Type B pancreatic cell (in vitro differentiated cells): ENCODE data around the gene MCHR1. TPM values are rescaled to one million over a fixed set of nuclear protein-coding genes. Genes with fewer than 3 reads are reported as not detected.
A peak's percentile ranks its signal among the peaks of the same experiment; 100 is the strongest.

Experiments used
- DNase-seq: peaks from one replicate; pipeline ENCODE4 v3.0.0; 2021; ENCODE audit warnings: mixed read lengths; ENCODE audit not compliant: unreplicated experiment; ENCODE audit errors: extremely low spot score
- H3K27ac Mint-ChIP-seq: 2 replicates; pipeline ENCODE4 v1.8.0; 2021; ENCODE audit warnings: mild to moderate bottlenecking, mixed read lengths
- H3K27me3 Mint-ChIP-seq: 2 replicates; pipeline ENCODE4 v1.8.0; 2021; ENCODE audit warnings: mixed read lengths
- H3K36me3 Mint-ChIP-seq: 2 replicates; pipeline ENCODE4 v1.8.0; 2021; ENCODE audit warnings: mixed read lengths
- H3K4me1 Mint-ChIP-seq: one replicate; pipeline ENCODE4 v1.8.0; 2021; ENCODE audit warnings: mixed read lengths; ENCODE audit not compliant: unreplicated experiment
- H3K4me3 Mint-ChIP-seq: 2 replicates; pipeline ENCODE4 v1.8.0; 2021; ENCODE audit warnings: mild to moderate bottlenecking, mixed read lengths
- H3K9me3 Mint-ChIP-seq: 2 replicates; pipeline ENCODE4 v1.8.0; 2021; ENCODE audit warnings: mixed read lengths
- total RNA-seq: library from RNA; stranded (reverse); gene quantifications from 2 replicates; pipeline ENCODE4 v1.2.1, GENCODE V29; 2021; ENCODE audit warnings: low replicate concordance
- TF ChIP-seq, protein P1 (sequence below): fragments of 200-600 bp; sonication (generic); conservative IDR thresholded peaks from 2 replicates; pipeline ENCODE4 v1.5.0; 2021; ENCODE audit warnings: antibody characterized with exemption, mild to moderate bottlenecking

The MCHR1 gene
- total RNA-seq, 1 donor from 2014 or later, result 6.9 TPM

DNA sequence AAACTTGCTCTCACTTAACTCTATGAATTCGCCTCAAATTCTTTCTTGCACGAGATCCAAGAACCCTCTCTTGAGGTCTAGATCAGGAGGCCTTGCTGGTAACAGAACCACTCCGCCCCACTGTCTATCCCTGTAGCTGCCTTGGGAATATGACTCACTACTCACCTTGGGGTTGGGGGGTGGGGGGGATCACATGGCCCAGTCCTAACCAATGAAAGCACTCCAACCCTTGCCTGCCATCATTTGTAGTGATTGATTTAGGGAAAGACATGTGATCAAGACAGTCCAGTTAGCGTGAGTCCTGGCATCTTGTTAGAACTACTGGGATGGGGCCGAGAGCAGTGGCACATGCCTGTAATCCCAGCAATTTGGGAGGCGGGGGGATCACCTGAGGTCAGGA is 38.0 kb upstream of the MCHR1 start:
- TF ChIP-seq, protein P1, sequence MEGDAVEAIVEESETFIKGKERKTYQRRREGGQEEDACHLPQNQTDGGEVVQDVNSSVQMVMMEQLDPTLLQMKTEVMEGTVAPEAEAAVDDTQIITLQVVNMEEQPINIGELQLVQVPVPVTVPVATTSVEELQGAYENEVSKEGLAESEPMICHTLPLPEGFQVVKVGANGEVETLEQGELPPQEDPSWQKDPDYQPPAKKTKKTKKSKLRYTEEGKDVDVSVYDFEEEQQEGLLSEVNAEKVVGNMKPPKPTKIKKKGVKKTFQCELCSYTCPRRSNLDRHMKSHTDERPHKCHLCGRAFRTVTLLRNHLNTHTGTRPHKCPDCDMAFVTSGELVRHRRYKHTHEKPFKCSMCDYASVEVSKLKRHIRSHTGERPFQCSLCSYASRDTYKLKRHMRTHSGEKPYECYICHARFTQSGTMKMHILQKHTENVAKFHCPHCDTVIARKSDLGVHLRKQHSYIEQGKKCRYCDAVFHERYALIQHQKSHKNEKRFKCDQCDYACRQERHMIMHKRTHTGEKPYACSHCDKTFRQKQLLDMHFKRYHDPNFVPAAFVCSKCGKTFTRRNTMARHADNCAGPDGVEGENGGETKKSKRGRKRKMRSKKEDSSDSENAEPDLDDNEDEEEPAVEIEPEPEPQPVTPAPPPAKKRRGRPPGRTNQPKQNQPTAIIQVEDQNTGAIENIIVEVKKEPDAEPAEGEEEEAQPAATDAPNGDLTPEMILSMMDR, result no peak
- Mint-ChIP-seq H3K9me3 (peaks cover 3% of the 10 kb centered on the region), H3K4me1 (peaks cover 14% of the 10 kb centered on the region), H3K27ac (no peak overlapping the region), H3K27me3 (no peaks in the 10 kb centered on the region), H3K36me3 (no peaks in the 10 kb centered on the region), H3K4me3 (no peak overlapping the region)
- no peak for DNase-seq

DNA sequence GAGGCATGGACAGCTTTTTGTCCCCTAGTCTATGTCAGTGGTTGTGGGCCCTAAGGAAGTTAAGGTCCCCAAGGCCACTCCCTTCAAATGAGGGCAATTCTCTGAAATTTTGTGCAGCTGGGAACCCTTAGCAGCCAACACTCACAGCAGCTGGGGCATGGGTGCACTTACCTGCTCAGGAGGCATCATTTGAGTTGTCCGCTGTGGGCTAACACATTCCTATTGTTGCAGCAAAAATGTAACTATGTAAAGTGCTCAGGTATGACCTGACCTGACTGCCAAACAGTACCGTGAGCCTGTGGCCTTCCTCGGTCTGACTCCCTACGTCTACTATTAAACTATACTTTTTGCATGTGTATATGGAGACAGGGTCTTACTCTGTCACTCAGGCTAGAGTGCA is 37.0 kb upstream of the MCHR1 start:
- H3K27me3 Mint-ChIP-seq, result no peaks in the 10 kb centered on the region
- TF ChIP-seq, protein P1, result no peak
- no peak overlapping the region for H3K27ac Mint-ChIP-seq
- H3K9me3 Mint-ChIP-seq, result peaks cover 3% of the 10 kb centered on the region
- no peak for DNase-seq
- H3K4me3 Mint-ChIP-seq, result no peak overlapping the region
- no peaks in the 10 kb centered on the region for H3K36me3 Mint-ChIP-seq
- H3K4me1 Mint-ChIP-seq, result peaks cover 15% of the 10 kb centered on the region

DNA sequence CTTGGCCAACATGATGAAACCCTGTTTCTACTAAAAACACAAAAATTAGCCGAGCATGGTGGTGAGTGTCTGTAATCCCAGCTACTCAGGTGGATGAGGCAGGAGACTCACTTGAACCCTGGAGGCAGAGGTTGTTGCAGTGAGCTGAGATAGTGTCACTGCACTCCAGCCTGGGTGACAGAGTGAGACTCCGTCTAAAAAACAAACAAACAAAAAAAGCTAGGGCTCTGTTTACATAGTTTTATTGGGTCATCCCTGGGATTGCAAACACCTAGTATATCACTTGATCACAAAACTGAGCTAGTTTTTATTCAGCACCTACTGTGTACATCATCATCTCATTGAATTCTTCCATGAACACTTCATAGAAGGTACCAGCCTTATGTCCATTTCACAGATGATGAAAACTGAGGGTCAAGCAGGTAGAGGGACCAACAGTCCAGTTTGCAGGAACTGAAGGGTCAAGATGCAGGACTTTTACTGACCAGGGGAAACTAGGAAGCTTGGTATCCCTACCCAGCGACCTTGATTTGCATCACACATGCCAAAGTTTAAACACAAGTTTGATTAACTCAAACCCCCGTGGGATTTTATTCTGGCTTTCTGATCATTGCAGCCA is 33.6 kb upstream of the MCHR1 start:
- TF ChIP-seq, protein P1, result no peak
- no peak for DNase-seq
- Mint-ChIP-seq H3K27ac (peak overlapping the region; percentile 84), H3K4me1 (peaks cover 15% of the 10 kb centered on the region), H3K4me3 (no peak overlapping the region), H3K36me3 (no peaks in the 10 kb centered on the region), H3K27me3 (no peaks in the 10 kb centered on the region), H3K9me3 (no peaks in the 10 kb centered on the region)

DNA sequence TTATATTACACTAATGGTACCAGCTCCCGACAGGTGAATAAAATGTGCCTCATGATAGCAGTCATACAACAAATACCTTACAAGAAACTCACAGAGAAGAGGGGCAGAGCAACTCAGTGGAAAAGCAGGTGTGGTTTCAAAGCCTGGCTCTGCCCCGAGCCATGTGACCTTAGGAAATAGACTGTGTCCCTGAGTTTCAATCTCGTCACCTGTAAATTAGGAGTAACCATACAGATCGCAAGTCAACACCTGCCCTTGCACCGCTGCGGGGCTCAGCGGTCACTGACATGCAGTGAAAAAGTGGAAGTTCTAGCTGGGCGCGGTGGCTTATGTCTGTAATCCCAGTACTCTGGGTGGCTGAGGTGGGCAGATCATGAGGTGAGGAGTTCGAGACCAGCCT is 30.9 kb upstream of the MCHR1 start:
- TF ChIP-seq, protein P1, result no peak
- Mint-ChIP-seq H3K27ac (peak overlapping the region; percentile 66), H3K9me3 (no peaks in the 10 kb centered on the region), H3K4me3 (no peak overlapping the region), H3K4me1 (peaks cover 27% of the 10 kb centered on the region), H3K36me3 (no peaks in the 10 kb centered on the region), H3K27me3 (no peaks in the 10 kb centered on the region)
- DNase-seq, result no peak

DNA sequence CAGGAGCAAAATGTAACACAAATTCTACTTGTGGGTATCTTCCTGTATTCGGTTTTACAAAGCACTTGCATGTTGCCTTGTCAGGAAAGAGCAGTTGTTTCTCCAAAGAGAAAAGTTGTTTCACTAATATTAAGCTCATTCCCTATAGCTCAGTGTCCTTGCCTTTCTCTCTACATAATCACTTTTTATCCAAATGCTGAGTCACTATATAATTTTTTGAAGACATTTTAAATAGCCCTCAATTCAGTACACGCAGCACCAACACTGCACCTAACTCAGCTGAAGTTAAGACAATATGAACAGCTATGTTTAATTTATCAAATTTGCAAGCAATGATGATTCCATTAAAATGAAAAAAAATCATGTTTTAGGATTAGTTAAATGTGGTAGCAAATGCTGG is 28.2 kb upstream of the MCHR1 start:
- H3K9me3 Mint-ChIP-seq, result no peaks in the 10 kb centered on the region
- no peaks in the 10 kb centered on the region for H3K36me3 Mint-ChIP-seq
- DNase-seq, result no peak
- no peak overlapping the region for H3K4me3 Mint-ChIP-seq
- H3K4me1 Mint-ChIP-seq, result peaks cover 29% of the 10 kb centered on the region
- H3K27me3 Mint-ChIP-seq, result no peaks in the 10 kb centered on the region
- H3K27ac Mint-ChIP-seq, result peak overlapping the region; percentile 39
- TF ChIP-seq, protein P1, result no peak
